ENCODE data around the gene TPT1. TPM values are rescaled to one million over a fixed set of nuclear protein-coding genes. Genes with fewer than 3 reads are reported as not detected.
"Not testable (repeated sequence)": the region's sequence is repeated elsewhere in the genome, so short reads cannot be mapped to it uniquely, and the experiment has no call there.

The TPT1 gene
- total RNA-seq, 2 donors from 2014 or later, result 2,667 to 4,562 TPM

DNA sequence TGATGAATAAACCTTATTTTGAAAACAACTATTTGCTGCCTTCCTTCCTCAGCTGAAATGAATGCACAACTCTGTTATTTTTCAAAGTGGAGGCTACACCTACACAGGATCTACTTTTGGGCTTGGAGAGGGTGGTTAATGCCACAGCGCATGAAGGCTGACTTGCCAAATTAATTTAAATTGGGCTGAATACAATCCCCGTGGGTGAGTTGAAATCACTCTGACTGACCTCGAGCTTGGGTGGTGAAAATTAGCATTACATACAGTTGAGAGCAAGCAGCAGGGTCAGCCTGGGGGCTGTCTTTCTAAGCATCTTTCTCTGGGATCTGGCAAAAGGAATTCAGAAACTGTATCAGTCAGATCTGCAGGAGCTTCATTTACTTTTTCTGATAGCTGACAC, 38.5 kb downstream of the TPT1 start:
- no peaks in the 10 kb centered on the region for H3K27me3 ChIP-seq
- H3K36me3 ChIP-seq, result no peaks in the 10 kb centered on the region
- TF ChIP-seq, protein P1, sequence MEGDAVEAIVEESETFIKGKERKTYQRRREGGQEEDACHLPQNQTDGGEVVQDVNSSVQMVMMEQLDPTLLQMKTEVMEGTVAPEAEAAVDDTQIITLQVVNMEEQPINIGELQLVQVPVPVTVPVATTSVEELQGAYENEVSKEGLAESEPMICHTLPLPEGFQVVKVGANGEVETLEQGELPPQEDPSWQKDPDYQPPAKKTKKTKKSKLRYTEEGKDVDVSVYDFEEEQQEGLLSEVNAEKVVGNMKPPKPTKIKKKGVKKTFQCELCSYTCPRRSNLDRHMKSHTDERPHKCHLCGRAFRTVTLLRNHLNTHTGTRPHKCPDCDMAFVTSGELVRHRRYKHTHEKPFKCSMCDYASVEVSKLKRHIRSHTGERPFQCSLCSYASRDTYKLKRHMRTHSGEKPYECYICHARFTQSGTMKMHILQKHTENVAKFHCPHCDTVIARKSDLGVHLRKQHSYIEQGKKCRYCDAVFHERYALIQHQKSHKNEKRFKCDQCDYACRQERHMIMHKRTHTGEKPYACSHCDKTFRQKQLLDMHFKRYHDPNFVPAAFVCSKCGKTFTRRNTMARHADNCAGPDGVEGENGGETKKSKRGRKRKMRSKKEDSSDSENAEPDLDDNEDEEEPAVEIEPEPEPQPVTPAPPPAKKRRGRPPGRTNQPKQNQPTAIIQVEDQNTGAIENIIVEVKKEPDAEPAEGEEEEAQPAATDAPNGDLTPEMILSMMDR (IDR thresholded peaks at IDR 0.05), result no peak
- no peak overlapping the region for H3K27ac ChIP-seq
- H3K9ac ChIP-seq (ENCODE audit: low read depth in 2 of 2, low read length in 2 of 2), result no peak overlapping the region
- intact Hi-C loops (cut with DNase I), result no loop called here
- no peaks in the 10 kb centered on the region for H3K9me3 ChIP-seq
- H3K4me1 ChIP-seq, result no peaks in the 10 kb centered on the region
- H3K4me3 ChIP-seq, result no peak overlapping the region
- no peak for DNase-seq

DNA sequence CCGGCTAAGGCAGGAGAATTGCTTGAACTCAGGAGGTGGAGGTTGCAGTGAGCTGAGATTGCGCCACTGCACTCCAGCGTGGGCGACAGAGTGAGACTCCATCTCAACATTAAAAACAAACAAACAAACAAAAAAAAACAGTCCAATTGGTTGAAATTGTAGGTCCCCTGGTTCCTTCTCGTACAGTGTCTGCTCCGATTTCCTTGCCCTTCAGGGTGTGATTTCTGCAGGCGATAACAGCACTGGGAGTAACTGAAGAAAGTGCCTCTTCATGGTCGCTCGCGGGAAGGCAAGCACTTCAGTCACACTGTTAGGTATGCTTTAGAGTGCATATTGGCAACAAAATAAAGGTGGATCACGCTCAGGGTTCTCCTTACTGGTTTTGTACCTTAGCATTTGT, 39.7 kb downstream of the TPT1 start:
- intact Hi-C loops (cut with DNase I), result no loop called here
- Histone ChIP-seq H3K9me3 (no peaks in the 10 kb centered on the region), H3K9ac (ENCODE audit: low read depth in 2 of 2, low read length in 2 of 2) (no peak overlapping the region), H3K27ac (no peak overlapping the region), H3K36me3 (no peaks in the 10 kb centered on the region), H3K4me3 (no peak overlapping the region), H3K27me3 (no peaks in the 10 kb centered on the region), H3K4me1 (no peaks in the 10 kb centered on the region)
- TF ChIP-seq, protein P1 (IDR thresholded peaks at IDR 0.05), result no peak
- DNase-seq, result no peak

DNA sequence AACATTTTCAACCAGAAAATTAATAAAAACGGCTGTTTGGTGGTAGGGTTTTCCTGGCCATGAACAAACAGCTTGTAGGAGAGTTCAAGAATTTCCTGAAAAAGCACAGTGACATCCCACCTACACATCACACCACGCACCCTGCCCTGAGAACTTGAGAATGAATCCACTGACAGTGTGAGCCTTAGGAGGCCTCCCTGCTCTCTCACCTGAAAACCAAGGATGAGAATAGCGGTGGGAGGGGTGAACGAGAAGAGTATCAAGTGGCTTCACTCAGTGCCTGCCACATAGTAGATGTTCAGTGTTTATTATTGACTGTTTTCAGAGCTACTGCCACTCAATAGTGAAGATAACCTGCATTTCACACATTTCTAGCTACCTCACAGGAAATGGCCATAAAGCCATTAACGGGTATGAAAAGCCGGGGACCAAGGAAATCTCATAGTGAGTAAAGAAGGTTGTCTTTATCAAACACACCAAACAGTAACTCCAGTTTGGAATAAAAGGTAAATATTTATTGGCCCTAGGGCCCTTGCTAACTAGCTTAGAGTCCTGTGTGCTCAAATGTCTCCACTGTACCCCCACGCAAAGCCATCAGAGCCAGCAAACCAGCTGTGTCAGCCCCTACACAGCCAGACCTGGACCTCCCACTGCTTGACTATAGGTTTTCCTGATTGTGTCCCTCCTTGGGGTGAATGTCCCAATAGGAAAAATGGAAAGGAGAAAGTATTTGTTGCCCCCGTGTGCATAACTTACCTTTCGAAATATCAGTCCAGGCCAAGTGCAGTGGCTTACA, 40.6 kb downstream of the TPT1 start:
- Histone ChIP-seq H3K9me3 (no peaks in the 10 kb centered on the region), H3K4me1 (no peaks in the 10 kb centered on the region), H3K27ac (no peak overlapping the region), H3K9ac (ENCODE audit: low read depth in 2 of 2, low read length in 2 of 2) (no peak overlapping the region), H3K36me3 (no peaks in the 10 kb centered on the region), H3K27me3 (no peaks in the 10 kb centered on the region), H3K4me3 (no peak overlapping the region)
- TF ChIP-seq, protein P1 (IDR thresholded peaks at IDR 0.05), result no peak
- DNase-seq, result no peak
- intact Hi-C loops (cut with DNase I), result no loop called here

DNA sequence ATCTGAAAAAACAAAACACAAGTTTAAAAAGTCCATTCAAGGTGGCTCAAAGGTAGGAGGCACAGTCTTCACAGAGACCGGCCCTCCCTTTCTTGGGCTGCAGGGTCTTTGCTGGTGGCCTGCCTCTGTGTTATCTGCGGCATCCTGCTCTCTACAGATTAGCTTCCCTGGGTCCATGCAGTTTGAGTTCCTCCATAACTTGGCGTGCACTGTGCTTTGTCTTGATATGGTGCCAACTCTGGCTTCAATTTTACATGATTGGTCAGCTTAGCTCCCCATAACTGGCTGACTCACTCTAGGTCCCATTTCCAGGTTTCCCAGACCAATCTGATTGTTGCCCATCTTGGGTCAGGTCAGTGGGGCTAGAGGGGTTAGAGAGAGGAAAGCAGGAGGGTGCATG, 41.8 kb downstream of the TPT1 start:
- H3K36me3 ChIP-seq, result no peaks in the 10 kb centered on the region
- DNase-seq, result no peak
- H3K27me3 ChIP-seq, result no peaks in the 10 kb centered on the region
- H3K4me3 ChIP-seq, result no peak overlapping the region
- no peaks in the 10 kb centered on the region for H3K4me1 ChIP-seq
- TF ChIP-seq, protein P1 (IDR thresholded peaks at IDR 0.05), result no peak
- intact Hi-C loops (cut with DNase I), result no loop called here
- H3K9me3 ChIP-seq, result no peaks in the 10 kb centered on the region
- no peak overlapping the region for H3K27ac ChIP-seq
- H3K9ac ChIP-seq (ENCODE audit: low read depth in 2 of 2, low read length in 2 of 2), result no peak overlapping the region

DNA sequence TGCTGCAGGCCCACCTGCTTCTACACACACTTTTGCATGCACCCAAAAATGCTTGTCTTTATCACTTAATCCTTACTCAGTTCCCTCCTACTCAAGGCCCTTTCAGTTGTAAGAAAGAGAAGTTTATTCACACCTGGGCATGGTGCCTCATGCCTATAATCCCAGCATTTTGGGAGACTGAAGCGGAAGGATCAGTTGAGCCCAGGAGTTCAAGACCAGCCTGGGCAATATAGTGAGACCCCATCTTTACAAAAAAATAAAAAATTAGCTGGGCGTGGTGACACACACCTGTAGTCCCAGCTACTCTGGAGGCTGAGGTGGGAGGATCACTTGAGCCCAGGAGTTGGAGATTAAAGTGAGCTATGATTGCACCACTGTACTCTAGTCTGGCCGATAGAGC, 42.4 kb downstream of the TPT1 start:
- H3K9ac ChIP-seq (ENCODE audit: low read depth in 2 of 2, low read length in 2 of 2); H3K9me3 ChIP-seq; intact Hi-C loops (cut with DNase I); H3K27ac ChIP-seq; DNase-seq; H3K27me3 ChIP-seq; H3K4me1 ChIP-seq; H3K4me3 ChIP-seq; H3K36me3 ChIP-seq: not testable (repeated sequence)

DNA sequence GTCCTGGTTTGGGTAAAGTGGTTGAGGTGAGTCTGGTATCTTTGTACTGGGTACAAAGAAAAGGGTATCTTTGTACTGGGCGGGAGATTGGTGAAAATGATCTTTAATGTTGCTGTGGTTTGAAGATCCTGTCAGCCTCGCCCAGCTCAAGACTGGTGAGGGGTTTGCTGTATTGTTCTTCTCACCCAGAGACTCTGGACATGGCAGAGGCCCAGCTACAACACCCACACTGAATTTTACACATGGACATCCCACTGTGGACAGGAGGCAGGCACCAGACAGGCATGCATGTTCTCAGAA, 42.8 kb downstream of the TPT1 start:
- Histone ChIP-seq H3K4me3 (no peak overlapping the region), H3K27ac (no peak overlapping the region), H3K9ac (ENCODE audit: low read depth in 2 of 2, low read length in 2 of 2) (no peak overlapping the region), H3K36me3 (no peaks in the 10 kb centered on the region), H3K9me3 (no peaks in the 10 kb centered on the region), H3K4me1 (no peaks in the 10 kb centered on the region), H3K27me3 (no peaks in the 10 kb centered on the region)
- intact Hi-C loops (cut with DNase I), result no loop called here
- no peak for DNase-seq
- TF ChIP-seq, protein P1 (IDR thresholded peaks at IDR 0.05), result no peak
